ENCODE measurements around the gene ANKRD12.

ANKRD12 gene

DNA sequence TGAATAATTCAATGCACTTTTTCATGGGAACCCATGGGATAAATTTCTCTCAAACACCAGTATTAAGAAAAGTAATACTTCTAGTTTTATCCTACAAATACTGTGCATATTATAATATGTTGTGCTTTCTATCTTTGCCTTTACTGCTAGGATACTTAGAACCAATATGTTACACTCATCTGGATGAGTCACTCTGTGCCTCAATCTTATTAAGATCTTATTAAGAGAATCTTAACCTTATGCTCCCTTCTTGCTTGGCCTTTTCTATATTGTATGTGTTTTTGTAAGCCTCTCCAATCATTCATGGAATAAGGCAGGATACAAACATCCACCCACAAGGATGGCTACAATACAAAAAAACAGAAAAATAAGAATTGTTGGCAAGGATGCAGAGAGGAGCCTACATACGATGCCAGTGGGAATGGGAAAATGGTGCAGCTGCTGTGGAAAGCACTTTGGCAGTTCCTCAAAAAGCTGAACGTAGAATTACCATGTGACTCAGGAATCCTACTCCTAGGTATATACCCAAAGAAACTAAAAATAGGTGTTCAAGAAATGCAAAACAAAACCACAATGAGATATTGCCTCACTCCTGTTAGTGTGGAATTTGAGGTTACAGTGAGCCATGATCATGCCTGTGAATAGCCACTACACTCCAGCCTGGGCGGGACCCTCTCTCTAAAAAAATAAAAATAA, 187.3 kb downstream of the ANKRD12 start:
- no peaks in the 10 kb centered on the region for H3K79me2 ChIP-seq (ENCODE audit: insufficient read depth, low read length)
- no peak overlapping the region for H3K9ac ChIP-seq (ENCODE audit: low read length)
- H3K9me3 ChIP-seq (ENCODE audit: low read length): no peaks in the 10 kb centered on the region; the same call in 1 of the 2 replicates
- no peak overlapping the region for H2AFZ ChIP-seq (ENCODE audit: low read length)
- H3K4me2 ChIP-seq (ENCODE audit: low read length): no peak overlapping the region
- no peaks in the 10 kb centered on the region for H3K4me1 ChIP-seq (ENCODE audit: insufficient read depth, low read length, severe bottlenecking)
- H3K36me3 ChIP-seq (ENCODE audit: insufficient read depth, low read length): no peaks in the 10 kb centered on the region
- H3K27ac ChIP-seq (ENCODE audit: low read depth, low read length, poor library complexity, severe bottlenecking): no peak overlapping the region
- H4K20me1 ChIP-seq (ENCODE audit: insufficient read depth, low read length): no peaks in the 10 kb centered on the region
- H3K27me3 ChIP-seq (ENCODE audit: insufficient read depth, low read length): no peaks in the 10 kb centered on the region
- no peaks in the 10 kb centered on the region for H3F3A ChIP-seq (ENCODE audit: insufficient read depth, low read length)
- no peak overlapping the region for H3K4me3 ChIP-seq (ENCODE audit: low read depth, low read length, poor library complexity, severe bottlenecking)
- no peak for TF ChIP-seq EZH2 (IDR thresholded peaks at IDR 0.05; ENCODE audit: borderline replicate concordance, low read length)
- no peak for TF ChIP-seq CTCF (IDR thresholded peaks at IDR 0.05; ENCODE audit: low read length)
- no peaks in the 10 kb centered on the region for H3K9me2 ChIP-seq (ENCODE audit: low read depth, low read length)

DNA sequence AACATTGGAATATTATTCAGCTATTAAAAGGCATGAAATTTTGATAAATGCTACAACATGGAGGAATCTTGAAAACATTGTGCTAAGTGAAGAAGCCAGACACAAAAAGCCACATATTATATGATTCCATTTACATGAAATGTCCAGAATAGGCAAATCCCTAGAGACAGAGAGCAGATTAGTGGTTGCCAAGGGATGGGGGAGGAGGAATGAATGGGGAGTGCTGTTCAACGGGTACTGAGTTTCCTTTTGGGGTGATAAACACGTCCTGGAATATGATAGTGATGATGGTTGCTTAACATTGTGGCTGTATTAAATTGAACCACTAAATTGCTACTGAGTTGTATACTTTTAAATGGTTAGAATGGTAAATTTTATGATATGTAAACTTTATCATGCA, 189.1 kb downstream of the ANKRD12 start:
- no peak overlapping the region for H2AFZ ChIP-seq (ENCODE audit: low read length)

DNA sequence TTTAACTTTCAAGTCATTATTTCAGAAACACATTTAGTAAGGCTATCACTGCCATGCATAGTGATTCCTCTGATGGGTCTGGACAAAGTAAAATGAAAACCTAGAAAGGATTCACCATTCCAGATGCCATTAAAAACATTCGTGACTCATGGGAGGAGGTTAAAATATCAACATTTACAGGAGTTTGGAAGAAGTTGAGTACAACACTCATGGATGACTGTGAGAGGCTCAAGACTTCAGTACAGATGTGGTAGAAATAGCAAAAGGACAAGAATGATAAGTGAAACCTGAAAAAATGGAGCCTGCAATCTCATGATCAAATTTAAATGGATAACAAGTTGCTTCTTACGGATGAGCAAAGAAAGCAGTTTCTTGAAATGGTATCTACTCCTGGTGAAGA, 192.2 kb downstream of the ANKRD12 start:
- no peak overlapping the region for H3K27ac ChIP-seq (ENCODE audit: low read depth, low read length, poor library complexity, severe bottlenecking)
- no peaks in the 10 kb centered on the region for H3K4me1 ChIP-seq (ENCODE audit: insufficient read depth, low read length, severe bottlenecking)
- H2AFZ ChIP-seq (ENCODE audit: low read length): no peak overlapping the region
- TF ChIP-seq EZH2 (IDR thresholded peaks at IDR 0.05; ENCODE audit: borderline replicate concordance, low read length) (no peak), CTCF (IDR thresholded peaks at IDR 0.05; ENCODE audit: low read length) (no peak)
- H3K9me2 ChIP-seq (ENCODE audit: low read depth, low read length): no peaks in the 10 kb centered on the region
- no peak overlapping the region for H3K4me2 ChIP-seq (ENCODE audit: low read length)
- H3K36me3 ChIP-seq (ENCODE audit: insufficient read depth, low read length): no peaks in the 10 kb centered on the region
- no peak overlapping the region for H3K9ac ChIP-seq (ENCODE audit: low read length)
- H3K79me2 ChIP-seq (ENCODE audit: insufficient read depth, low read length): no peaks in the 10 kb centered on the region
- H4K20me1 ChIP-seq (ENCODE audit: insufficient read depth, low read length): no peaks in the 10 kb centered on the region
- H3K9me3 ChIP-seq (ENCODE audit: low read length): peaks cover 4% of the 10 kb centered on the region; the same call in 1 of the 2 replicates
- no peak overlapping the region for H3K4me3 ChIP-seq (ENCODE audit: low read depth, low read length, poor library complexity, severe bottlenecking)
- no peaks in the 10 kb centered on the region; the same call in 1 of the 2 replicates for H3K27me3 ChIP-seq (ENCODE audit: insufficient read depth, low read length)
- H3F3A ChIP-seq (ENCODE audit: insufficient read depth, low read length): no peaks in the 10 kb centered on the region

More for the DNA sequence above, 189.1 kb downstream of the ANKRD12 start:
- Histone ChIP-seq H4K20me1 (ENCODE audit: insufficient read depth, low read length) (no peaks in the 10 kb centered on the region), H3F3A (ENCODE audit: insufficient read depth, low read length) (no peaks in the 10 kb centered on the region), H3K9me3 (ENCODE audit: low read length) (no peaks in the 10 kb centered on the region; the same call in 1 of the 2 replicates), H3K9ac (ENCODE audit: low read length) (no peak overlapping the region), H3K36me3 (ENCODE audit: insufficient read depth, low read length) (no peaks in the 10 kb centered on the region), H3K27ac (ENCODE audit: low read depth, low read length, poor library complexity, severe bottlenecking) (no peak overlapping the region), H3K4me1 (ENCODE audit: insufficient read depth, low read length, severe bottlenecking) (no peaks in the 10 kb centered on the region), H3K27me3 (ENCODE audit: insufficient read depth, low read length) (no peaks in the 10 kb centered on the region), H3K4me2 (ENCODE audit: low read length) (no peak overlapping the region), H3K79me2 (ENCODE audit: insufficient read depth, low read length) (no peaks in the 10 kb centered on the region), H3K4me3 (ENCODE audit: low read depth, low read length, poor library complexity, severe bottlenecking) (no peak overlapping the region), H3K9me2 (ENCODE audit: low read depth, low read length) (no peaks in the 10 kb centered on the region)
- TF ChIP-seq CTCF (IDR thresholded peaks at IDR 0.05; ENCODE audit: low read length) (no peak), EZH2 (IDR thresholded peaks at IDR 0.05; ENCODE audit: borderline replicate concordance, low read length) (no peak)

Data from OCI-LY1 (cell line).